Neural cell (in vitro differentiated cells): ENCODE data around the gene EPHA2.

Experiments used
- EP300 ChIP-seq: fragments of 450-650 bp; conservative IDR thresholded peaks from 2 replicates; pipeline ENCODE4 v1.6.1; 2014; ENCODE audit warnings: antibody characterized with exemption, mild to moderate bottlenecking, moderate library complexity; ENCODE audit not compliant: poor library complexity, severe bottlenecking
- EZH2 ChIP-seq: fragments of 200-600, 300-800 bp; shearing (Covaris generic), sonication (generic); IDR thresholded peaks from 2 replicates; pipeline ENCODE4 v1.6.1; 2014; ENCODE audit warnings: antibody characterized with exemption, low read length, borderline replicate concordance, mild to moderate bottlenecking; ENCODE audit not compliant: insufficient read depth, poor library complexity, severe bottlenecking
- MXI1 ChIP-seq: fragments of 450-650 bp; conservative IDR thresholded peaks from 2 replicates; pipeline ENCODE4 v1.6.1; 2014; ENCODE audit warnings: antibody characterized with exemption, mild to moderate bottlenecking; ENCODE audit not compliant: poor library complexity, severe bottlenecking
- POLR2AphosphoS5 ChIP-seq: IDR thresholded peaks from 2 replicates; pipeline ENCODE4 v1.6.1; 2012
- TAF1 ChIP-seq: IDR thresholded peaks from 2 replicates; pipeline ENCODE4 v1.6.1; 2012; ENCODE audit warnings: low read depth
- TF ChIP-seq, protein P1 (sequence below): fragments of 450-650 bp; IDR thresholded peaks from 2 replicates; pipeline ENCODE4 v1.5.1; 2014; ENCODE audit warnings: antibody characterized with exemption, mild to moderate bottlenecking, moderate library complexity; ENCODE audit not compliant: poor library complexity, severe bottlenecking
- TF ChIP-seq, protein P2 (sequence below): IDR thresholded peaks from 2 replicates; pipeline ENCODE4 v1.6.1; 2012; ENCODE audit warnings: borderline replicate concordance

DNA sequence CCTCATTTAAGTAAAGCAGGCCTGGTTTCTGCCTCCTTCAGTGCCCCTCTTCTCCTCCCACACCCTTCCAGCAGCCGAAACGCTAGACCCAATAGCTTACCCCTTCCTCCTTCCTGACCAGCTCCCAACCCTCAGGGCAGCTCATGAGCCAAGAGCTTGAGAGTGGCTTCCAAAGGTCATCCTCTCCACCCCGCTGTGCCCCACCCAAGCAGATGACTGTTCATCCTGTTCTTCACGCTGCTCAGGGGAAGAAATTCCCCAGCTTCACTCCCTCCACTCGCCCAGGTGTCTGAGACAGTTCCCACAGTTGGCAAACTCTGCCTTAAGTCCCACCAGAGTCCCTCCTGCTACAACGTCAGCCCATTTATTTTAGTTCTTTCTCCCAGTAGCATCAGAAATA is 33.1 kb upstream of the EPHA2 start:
- TF ChIP-seq, protein P1, sequence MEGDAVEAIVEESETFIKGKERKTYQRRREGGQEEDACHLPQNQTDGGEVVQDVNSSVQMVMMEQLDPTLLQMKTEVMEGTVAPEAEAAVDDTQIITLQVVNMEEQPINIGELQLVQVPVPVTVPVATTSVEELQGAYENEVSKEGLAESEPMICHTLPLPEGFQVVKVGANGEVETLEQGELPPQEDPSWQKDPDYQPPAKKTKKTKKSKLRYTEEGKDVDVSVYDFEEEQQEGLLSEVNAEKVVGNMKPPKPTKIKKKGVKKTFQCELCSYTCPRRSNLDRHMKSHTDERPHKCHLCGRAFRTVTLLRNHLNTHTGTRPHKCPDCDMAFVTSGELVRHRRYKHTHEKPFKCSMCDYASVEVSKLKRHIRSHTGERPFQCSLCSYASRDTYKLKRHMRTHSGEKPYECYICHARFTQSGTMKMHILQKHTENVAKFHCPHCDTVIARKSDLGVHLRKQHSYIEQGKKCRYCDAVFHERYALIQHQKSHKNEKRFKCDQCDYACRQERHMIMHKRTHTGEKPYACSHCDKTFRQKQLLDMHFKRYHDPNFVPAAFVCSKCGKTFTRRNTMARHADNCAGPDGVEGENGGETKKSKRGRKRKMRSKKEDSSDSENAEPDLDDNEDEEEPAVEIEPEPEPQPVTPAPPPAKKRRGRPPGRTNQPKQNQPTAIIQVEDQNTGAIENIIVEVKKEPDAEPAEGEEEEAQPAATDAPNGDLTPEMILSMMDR: no peak
- no peak for TF ChIP-seq POLR2AphosphoS5
- TF ChIP-seq TAF1: no peak
- TF ChIP-seq MXI1: no peak
- no peak for TF ChIP-seq EP300
- no peak for TF ChIP-seq EZH2
- TF ChIP-seq, protein P2, sequence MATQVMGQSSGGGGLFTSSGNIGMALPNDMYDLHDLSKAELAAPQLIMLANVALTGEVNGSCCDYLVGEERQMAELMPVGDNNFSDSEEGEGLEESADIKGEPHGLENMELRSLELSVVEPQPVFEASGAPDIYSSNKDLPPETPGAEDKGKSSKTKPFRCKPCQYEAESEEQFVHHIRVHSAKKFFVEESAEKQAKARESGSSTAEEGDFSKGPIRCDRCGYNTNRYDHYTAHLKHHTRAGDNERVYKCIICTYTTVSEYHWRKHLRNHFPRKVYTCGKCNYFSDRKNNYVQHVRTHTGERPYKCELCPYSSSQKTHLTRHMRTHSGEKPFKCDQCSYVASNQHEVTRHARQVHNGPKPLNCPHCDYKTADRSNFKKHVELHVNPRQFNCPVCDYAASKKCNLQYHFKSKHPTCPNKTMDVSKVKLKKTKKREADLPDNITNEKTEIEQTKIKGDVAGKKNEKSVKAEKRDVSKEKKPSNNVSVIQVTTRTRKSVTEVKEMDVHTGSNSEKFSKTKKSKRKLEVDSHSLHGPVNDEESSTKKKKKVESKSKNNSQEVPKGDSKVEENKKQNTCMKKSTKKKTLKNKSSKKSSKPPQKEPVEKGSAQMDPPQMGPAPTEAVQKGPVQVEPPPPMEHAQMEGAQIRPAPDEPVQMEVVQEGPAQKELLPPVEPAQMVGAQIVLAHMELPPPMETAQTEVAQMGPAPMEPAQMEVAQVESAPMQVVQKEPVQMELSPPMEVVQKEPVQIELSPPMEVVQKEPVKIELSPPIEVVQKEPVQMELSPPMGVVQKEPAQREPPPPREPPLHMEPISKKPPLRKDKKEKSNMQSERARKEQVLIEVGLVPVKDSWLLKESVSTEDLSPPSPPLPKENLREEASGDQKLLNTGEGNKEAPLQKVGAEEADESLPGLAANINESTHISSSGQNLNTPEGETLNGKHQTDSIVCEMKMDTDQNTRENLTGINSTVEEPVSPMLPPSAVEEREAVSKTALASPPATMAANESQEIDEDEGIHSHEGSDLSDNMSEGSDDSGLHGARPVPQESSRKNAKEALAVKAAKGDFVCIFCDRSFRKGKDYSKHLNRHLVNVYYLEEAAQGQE: no peak
